Spinal cord (tissue), 10 donors: ENCODE results near the gene NUP54. TPM values are rescaled to one million over a fixed set of nuclear protein-coding genes. Genes with fewer than 3 reads are reported as not detected.

ENCODE experiments used
- DNase-seq, 6 donors: peaks; one replicate each; pipeline versions ENCODE4 v3.0.0 to v3.0.0-alpha.2; 2013 to 2015; ENCODE audit warnings: low spot score in 6 of 6, low read depth in 4 of 6
- H3K27ac ChIP-seq: one replicate; pipeline ENCODE4 v1.5.1; 2013; ENCODE audit warnings: low read depth, low read length, control low read depth
- H3K27me3 ChIP-seq: one replicate; pipeline ENCODE4 v1.6.1; 2013; ENCODE audit warnings: low read length; ENCODE audit not compliant: control insufficient read depth, insufficient read depth
- H3K36me3 ChIP-seq: one replicate; pipeline ENCODE4 v1.6.1; 2013; ENCODE audit warnings: low read length; ENCODE audit not compliant: control insufficient read depth, insufficient read depth
- H3K4me1 ChIP-seq: one replicate; pipeline ENCODE4 v1.6.1; 2013; ENCODE audit warnings: low read length; ENCODE audit not compliant: control insufficient read depth, insufficient read depth
- H3K4me3 ChIP-seq: one replicate; pipeline ENCODE4 v1.5.1; 2013; ENCODE audit warnings: low read depth, low read length, control low read depth
- H3K9me3 ChIP-seq: one replicate; pipeline ENCODE4 v1.6.1; 2013; ENCODE audit warnings: low read length; ENCODE audit not compliant: control insufficient read depth, insufficient read depth
- WGBS: methylation state at CpG from one replicate; pipeline ENCODE4 v1.1.5; 2013; ENCODE audit warnings: missing lambda C conversion rate; ENCODE audit not compliant: insufficient coverage; 5-methylcytosine and 5-hydroxymethylcytosine counted together
- long read RNA-seq, 4 donors: transcript quantifications; one replicate each; lab custom pipeline, GENCODE V29; 2026
- polyA plus RNA-seq, 2 donors: library from polyadenylated mRNA; unstranded; fragments of 120-200 nt; gene quantifications; one replicate each; pipeline ENCODE4 v1.2.1, GENCODE V29; 2013; ENCODE audit not compliant: insufficient read length in 2 of 2
- total RNA-seq, 2 donors: library from RNA; depleted of rRNA in 1 of 2; stranded (reverse); fragments of 120-200 nt in 1 of 2; fragments of >200 nt in 1 of 2; gene quantifications; one replicate each; pipeline versions ENCODE4 v1.2.3 to v1.2.4, GENCODE V29; 2013 to 2014
- donor health status: healthy.

NUP54 gene
- total RNA-seq (10 to 100 TPM; 55.6 to 87.4 TPM), polyA plus RNA-seq (10 to 100 TPM; 45.5 to 56.8 TPM)
- long read RNA-seq, donor 1, transcript NUP54-201 (12 exons, 2,367 nt) = major isoform, 6 of 17 reads
- long read RNA-seq, donor 1, partial matches to known transcripts = 7 of 17 reads
- long read RNA-seq, donor 1, other reads (novel, unspliced or antisense) = 0 of 17 reads
- long read RNA-seq, donor 2, partial matches to known transcripts = 0 of 4 reads
- long read RNA-seq, donor 2, other reads (novel, unspliced or antisense) = 0 of 4 reads
- long read RNA-seq, donor 3, partial matches to known transcripts = 0 of 3 reads
- long read RNA-seq, donor 3, other reads (novel, unspliced or antisense) = 0 of 3 reads
- long read RNA-seq, donor 4, transcript NUP54-201 (12 exons, 2,367 nt) = major isoform, 11 of 21 reads
- long read RNA-seq, donor 4, partial matches to known transcripts = 7 of 21 reads
- long read RNA-seq, donor 4, other reads (novel, unspliced or antisense) = 0 of 21 reads

GRCh38 chr4:76148142-76148865 lies at the start of gene NUP54:
NUP54 (minus strand) TSS chr4:76148397; CDS start chr4:76148374, 23 bp downstream.
- Histone ChIP-seq H3K4me1 (peaks cover 5% of the 10 kb centered on the region), H3K27me3 (no peaks in the 10 kb centered on the region), H3K27ac (peak within 1 kb of the TSS; percentile 94), H3K36me3 (peaks cover 3% of the 10 kb centered on the region), H3K9me3 (no peaks in the 10 kb centered on the region), H3K4me3 (peak within 1 kb of the TSS; percentile 90)
- peak; percentile 87 to 99 (median 94) for DNase-seq
- 0% methylated on average over 37 of the region's 47 CpGs for WGBS

- Histone ChIP-seq H3K9me3 (no peaks in the 10 kb centered on the region), H3K27me3 (no peaks in the 10 kb centered on the region), H3K27ac (peak overlapping the region; percentile 90), H3K4me3 (no peak overlapping the region), H3K36me3 (peaks cover 18% of the 10 kb centered on the region), H3K4me1 (peaks cover 40% of the 10 kb centered on the region)
- DNase-seq = no peak
- 75% methylated on average over 4 of the region's 10 CpGs for WGBS
Observed at GRCh38 chr4:76197031-76197743, 49.0 kb upstream of the NUP54 start.

- H3K4me1 ChIP-seq = peaks cover 38% of the 10 kb centered on the region
- H3K9me3 ChIP-seq = no peaks in the 10 kb centered on the region
- H3K27me3 ChIP-seq = no peaks in the 10 kb centered on the region
- WGBS = no CpG with 5 or more reads among the region's 2 CpGs
- H3K27ac ChIP-seq = peak overlapping the region; percentile 90
- DNase-seq = no peak
- H3K36me3 ChIP-seq = peaks cover 26% of the 10 kb centered on the region
- H3K4me3 ChIP-seq = no peak overlapping the region
Observed at GRCh38 chr4:76196376-76196775, 48.2 kb upstream of the NUP54 start.

- H3K4me3 ChIP-seq = no peak overlapping the region
- no peak overlapping the region for H3K27ac ChIP-seq
- WGBS = 66% methylated on average over 2 of the region's 3 CpGs
- no peaks in the 10 kb centered on the region for H3K9me3 ChIP-seq
- H3K4me1 ChIP-seq = peaks cover 33% of the 10 kb centered on the region
- H3K36me3 ChIP-seq = peaks cover 29% of the 10 kb centered on the region
- H3K27me3 ChIP-seq = no peaks in the 10 kb centered on the region
- peak in 1 of 6 donors; percentile 38 for DNase-seq
Observed at GRCh38 chr4:76195326-76195725, 47.1 kb upstream of the NUP54 start.

GRCh38 chr4:76194325-76194724 lies 46.1 kb upstream of the NUP54 start:
- no peaks in the 10 kb centered on the region for H3K27me3 ChIP-seq
- H3K9me3 ChIP-seq = no peaks in the 10 kb centered on the region
- peaks cover 37% of the 10 kb centered on the region for H3K36me3 ChIP-seq
- H3K27ac ChIP-seq = no peak overlapping the region
- H3K4me1 ChIP-seq = peaks cover 27% of the 10 kb centered on the region
- DNase-seq = no peak
- no CpG with 5 or more reads among the region's 2 CpGs for WGBS
- H3K4me3 ChIP-seq = no peak overlapping the region

GRCh38 chr4:76192236-76192635 lies 44.0 kb upstream of the NUP54 start:
- peak in 1 of 6 donors; percentile 37 for DNase-seq
- Histone ChIP-seq H3K27ac (no peak overlapping the region), H3K36me3 (peaks cover 37% of the 10 kb centered on the region), H3K9me3 (no peaks in the 10 kb centered on the region), H3K4me3 (no peak overlapping the region), H3K27me3 (no peaks in the 10 kb centered on the region), H3K4me1 (peaks cover 12% of the 10 kb centered on the region)
- whole genome bisulfite sequencing = 78% methylated on average over 2 of the region's 2 CpGs

- H3K27ac ChIP-seq = no peak overlapping the region
- DNase-seq = peak in 1 of 6 donors; percentile 35
- H3K9me3 ChIP-seq = no peaks in the 10 kb centered on the region
- H3K4me1 ChIP-seq = no peaks in the 10 kb centered on the region
- no peak overlapping the region for H3K4me3 ChIP-seq
- no peaks in the 10 kb centered on the region for H3K27me3 ChIP-seq
- peaks cover 37% of the 10 kb centered on the region for H3K36me3 ChIP-seq
- WGBS = 83% methylated on average over 2 of the region's 3 CpGs
Observed at GRCh38 chr4:76188557-76188956, 40.4 kb upstream of the NUP54 start.

GRCh38 chr4:76188149-76188548 lies 40.0 kb upstream of the NUP54 start:
- no peak for DNase-seq
- Histone ChIP-seq H3K27me3 (no peaks in the 10 kb centered on the region), H3K27ac (no peak overlapping the region), H3K9me3 (no peaks in the 10 kb centered on the region), H3K36me3 (peaks cover 34% of the 10 kb centered on the region), H3K4me3 (no peak overlapping the region), H3K4me1 (no peaks in the 10 kb centered on the region)

GRCh38 chr4:76187152-76187551 lies 39.0 kb upstream of the NUP54 start:
- no peak for DNase-seq
- H3K4me3 ChIP-seq = no peak overlapping the region
- no peaks in the 10 kb centered on the region for H3K9me3 ChIP-seq
- H3K27me3 ChIP-seq = no peaks in the 10 kb centered on the region
- no peaks in the 10 kb centered on the region for H3K4me1 ChIP-seq
- no CpG with 5 or more reads among the region's 3 CpGs for WGBS
- H3K27ac ChIP-seq = no peak overlapping the region
- peaks cover 26% of the 10 kb centered on the region for H3K36me3 ChIP-seq
